Measurements from ENCODE around the gene METTL16. TPM values are rescaled to one million over a fixed set of nuclear protein-coding genes. Genes with fewer than 3 reads are reported as not detected.
"Not testable (repeated sequence)": the region's sequence is repeated elsewhere in the genome, so short reads cannot be mapped to it uniquely, and the experiment has no call there.

Gene METTL16
- total RNA-seq, 3 donors from 2014 or later = 69.7 to 73.9 (median 70.0) TPM

DNA sequence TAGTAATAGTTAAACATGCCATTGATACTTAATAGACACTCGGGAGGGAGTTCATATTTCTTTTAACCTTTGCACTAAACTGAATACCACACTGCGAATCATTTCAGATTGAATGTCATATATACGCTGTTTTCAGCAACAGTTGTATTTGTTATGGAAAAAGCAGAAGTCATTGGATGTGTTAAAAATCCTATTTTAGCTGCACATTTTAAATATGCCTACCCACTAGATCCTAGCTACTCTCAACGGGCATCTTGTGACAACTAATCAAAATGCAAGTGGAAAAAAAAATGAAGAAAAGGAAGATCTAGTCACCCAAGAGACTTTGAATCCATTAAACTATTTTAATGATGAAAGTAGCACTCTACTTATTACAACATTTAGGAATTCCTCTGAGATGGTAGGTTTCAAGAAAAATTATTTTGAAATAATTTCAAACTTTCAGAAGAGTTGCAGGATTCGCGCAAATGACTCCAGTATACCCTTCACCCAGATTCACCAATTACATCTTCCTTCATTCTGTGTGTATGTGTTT is 59.4 kb downstream of the METTL16 start:
- DNase-seq (no peak), ATAC-seq (no peak)
- H3K36me3 Mint-ChIP-seq (ENCODE audit: insufficient read depth) = peaks cover 7% of the 10 kb centered on the region
- no peak overlapping the region for H3K4me3 Mint-ChIP-seq
- no peaks in the 10 kb centered on the region for H3K9me3 Mint-ChIP-seq
- H3K4me1 Mint-ChIP-seq (ENCODE audit: low read depth) = peaks cover 8% of the 10 kb centered on the region
- no peaks in the 10 kb centered on the region for H3K27me3 Mint-ChIP-seq (ENCODE audit: low read depth)

GRCh38 chr17:2450016-2450650 is 61.6 kb downstream of the METTL16 start:
- Mint-ChIP-seq H3K27me3 (ENCODE audit: low read depth) (no peaks in the 10 kb centered on the region), H3K36me3 (ENCODE audit: insufficient read depth) (peaks cover 13% of the 10 kb centered on the region), H3K4me1 (ENCODE audit: low read depth) (peaks cover 8% of the 10 kb centered on the region), H3K9me3 (peaks cover 5% of the 10 kb centered on the region), H3K4me3 (no peak overlapping the region)
- ATAC-seq (no peak), DNase-seq (no peak)

DNA sequence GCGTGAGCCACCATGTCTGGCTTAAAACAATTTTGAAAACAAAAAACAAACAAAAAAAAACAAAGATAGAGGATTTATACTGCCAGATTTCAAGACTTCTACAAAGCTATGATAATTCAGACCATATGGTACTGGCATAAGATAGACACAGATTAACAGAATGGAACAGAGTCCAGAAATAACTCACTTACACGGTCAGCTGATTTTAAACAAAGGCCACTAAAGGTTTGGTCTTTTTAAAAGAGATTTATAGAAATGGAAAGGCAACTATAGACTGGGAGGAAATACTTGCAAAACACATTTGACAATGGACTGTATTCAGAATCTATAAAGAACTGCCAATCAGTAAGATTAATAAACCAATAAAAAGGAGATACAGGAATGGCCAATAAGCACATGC is 62.2 kb downstream of the METTL16 start:
- no peak for DNase-seq
- peaks cover 13% of the 10 kb centered on the region for H3K36me3 Mint-ChIP-seq (ENCODE audit: insufficient read depth)
- no peak overlapping the region for H3K4me3 Mint-ChIP-seq
- ATAC-seq = no peak
- H3K4me1 Mint-ChIP-seq (ENCODE audit: low read depth) = peaks cover 8% of the 10 kb centered on the region
- H3K9me3 Mint-ChIP-seq = peaks cover 5% of the 10 kb centered on the region
- no peaks in the 10 kb centered on the region for H3K27me3 Mint-ChIP-seq (ENCODE audit: low read depth)

DNA sequence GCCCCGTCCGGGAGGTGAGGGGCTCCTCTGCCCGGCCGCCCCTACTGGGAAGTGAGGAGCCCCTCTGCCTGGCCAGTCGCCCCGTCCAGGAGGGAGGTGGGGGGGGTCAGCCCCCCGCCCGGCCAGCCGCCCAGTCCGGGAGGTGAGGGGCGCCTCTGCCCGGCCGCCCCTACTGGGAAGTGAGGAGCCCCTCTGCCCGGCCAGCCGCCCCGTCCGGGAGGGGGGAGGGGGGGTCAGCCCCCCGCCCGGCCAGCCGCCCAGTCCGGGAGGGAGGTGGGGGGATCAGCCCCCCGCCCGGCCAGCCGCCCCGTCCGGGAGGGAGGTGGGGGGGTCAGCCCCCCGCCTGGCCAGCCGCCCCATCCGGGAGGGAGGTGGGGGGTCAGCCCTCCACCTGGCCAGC is 64.2 kb downstream of the METTL16 start:
- not testable (repeated sequence) for H3K4me3 Mint-ChIP-seq; DNase-seq; H3K27me3 Mint-ChIP-seq (ENCODE audit: low read depth); ATAC-seq; H3K4me1 Mint-ChIP-seq (ENCODE audit: low read depth); H3K9me3 Mint-ChIP-seq
- peaks cover 12% of the 10 kb centered on the region for H3K36me3 Mint-ChIP-seq (ENCODE audit: insufficient read depth)

DNA sequence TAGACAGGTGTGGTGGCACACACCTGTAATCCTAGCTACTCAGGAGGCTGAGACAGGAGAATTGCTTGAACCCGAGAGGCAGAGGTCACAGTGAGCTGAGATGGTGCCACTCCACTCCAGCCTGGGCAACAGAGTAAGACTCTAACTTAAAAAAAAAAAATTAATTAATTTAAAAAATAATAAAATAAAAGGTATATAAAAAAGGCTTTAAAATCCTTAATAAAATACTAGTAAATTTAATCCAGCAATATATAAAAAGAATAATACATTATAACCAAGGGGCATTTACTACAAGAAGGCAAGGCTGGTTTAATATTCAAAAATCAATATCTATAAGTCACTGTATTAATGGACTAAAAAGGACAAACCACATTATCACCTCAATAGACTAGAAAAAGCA is 66.0 kb downstream of the METTL16 start:
- Mint-ChIP-seq H3K36me3 (ENCODE audit: insufficient read depth) (peaks cover 21% of the 10 kb centered on the region), H3K27me3 (ENCODE audit: low read depth) (no peaks in the 10 kb centered on the region), H3K9me3 (peaks cover 5% of the 10 kb centered on the region), H3K4me3 (no peak overlapping the region), H3K4me1 (ENCODE audit: low read depth) (peaks cover 2% of the 10 kb centered on the region)
- ATAC-seq (no peak), DNase-seq (no peak)

GRCh38 chr17:2444382-2444781 is 67.3 kb downstream of the METTL16 start:
- Mint-ChIP-seq H3K27me3 (ENCODE audit: low read depth) (no peaks in the 10 kb centered on the region), H3K36me3 (ENCODE audit: insufficient read depth) (peaks cover 23% of the 10 kb centered on the region), H3K4me1 (ENCODE audit: low read depth) (peaks cover 2% of the 10 kb centered on the region), H3K4me3 (no peak overlapping the region), H3K9me3 (peaks cover 5% of the 10 kb centered on the region)
- DNase-seq = no peak
- ATAC-seq = no peak

DNA sequence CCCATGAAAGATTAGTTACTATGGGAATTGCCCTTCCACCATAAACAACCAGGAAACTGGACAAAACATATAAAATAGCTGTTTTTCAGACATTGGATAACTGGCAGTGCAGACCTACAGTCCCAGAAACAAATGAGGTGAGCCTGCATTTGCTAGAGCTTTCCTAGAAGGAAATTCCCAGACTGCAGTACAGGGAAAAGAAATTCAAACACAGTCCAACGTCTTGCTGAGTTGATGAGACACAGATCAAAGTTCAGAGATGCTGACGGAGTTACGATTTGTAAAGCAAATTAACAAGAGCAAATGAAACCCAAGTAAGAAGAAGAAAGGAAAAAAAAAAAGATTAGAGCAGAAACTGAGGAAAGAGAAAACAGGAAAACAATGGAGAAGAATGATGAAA is 69.5 kb downstream of the METTL16 start:
- H3K36me3 Mint-ChIP-seq (ENCODE audit: insufficient read depth) = peaks cover 28% of the 10 kb centered on the region
- H3K4me1 Mint-ChIP-seq (ENCODE audit: low read depth) = peaks cover 2% of the 10 kb centered on the region
- no peak for DNase-seq
- H3K4me3 Mint-ChIP-seq = no peak overlapping the region
- ATAC-seq = no peak
- H3K9me3 Mint-ChIP-seq = peaks cover 5% of the 10 kb centered on the region
- H3K27me3 Mint-ChIP-seq (ENCODE audit: low read depth) = no peaks in the 10 kb centered on the region

DNA sequence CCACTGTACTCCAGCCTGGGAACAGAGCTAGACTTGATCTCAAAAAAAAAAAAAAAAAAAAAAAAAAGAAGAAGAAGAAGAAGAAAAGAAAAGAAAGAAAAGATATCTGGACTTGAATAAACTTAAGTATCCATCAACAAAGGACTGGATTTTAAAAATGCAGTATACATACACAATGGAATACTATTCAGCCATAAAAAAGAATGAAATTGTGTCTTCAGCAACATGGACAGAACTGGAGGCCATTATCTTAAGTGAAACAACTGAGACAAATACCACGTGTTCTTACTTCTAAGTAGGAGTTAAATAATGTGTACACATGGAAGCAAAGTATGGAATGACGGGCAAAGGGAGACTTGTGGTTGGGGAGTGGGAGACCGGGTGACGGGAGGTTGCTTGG is 70.8 kb downstream of the METTL16 start:
- no peak for DNase-seq
- Mint-ChIP-seq H3K4me1 (ENCODE audit: low read depth) (peaks cover 2% of the 10 kb centered on the region), H3K36me3 (ENCODE audit: insufficient read depth) (peaks cover 33% of the 10 kb centered on the region), H3K27me3 (ENCODE audit: low read depth) (no peaks in the 10 kb centered on the region), H3K4me3 (no peak overlapping the region), H3K9me3 (peaks cover 2% of the 10 kb centered on the region)
- ATAC-seq = no peak

- not testable (repeated sequence) for H3K4me3 Mint-ChIP-seq; DNase-seq; ATAC-seq; H3K27me3 Mint-ChIP-seq (ENCODE audit: low read depth); H3K4me1 Mint-ChIP-seq (ENCODE audit: low read depth); H3K9me3 Mint-ChIP-seq
- peaks cover 33% of the 10 kb centered on the region for H3K36me3 Mint-ChIP-seq (ENCODE audit: insufficient read depth)
Observed at GRCh38 chr17:2439997-2440396, 71.7 kb downstream of the METTL16 start.

- H3K4me1 Mint-ChIP-seq (ENCODE audit: low read depth) = peaks cover 2% of the 10 kb centered on the region
- DNase-seq (no peak), ATAC-seq (no peak)
- H3K27me3 Mint-ChIP-seq (ENCODE audit: low read depth) = no peaks in the 10 kb centered on the region
- H3K4me3 Mint-ChIP-seq = no peak overlapping the region
- no peaks in the 10 kb centered on the region for H3K9me3 Mint-ChIP-seq
- peaks cover 33% of the 10 kb centered on the region for H3K36me3 Mint-ChIP-seq (ENCODE audit: insufficient read depth)
Observed at GRCh38 chr17:2438823-2439222, 72.9 kb downstream of the METTL16 start.

GRCh38 chr17:2436316-2436905 is 75.3 kb downstream of the METTL16 start:
- no peaks in the 10 kb centered on the region for H3K27me3 Mint-ChIP-seq (ENCODE audit: low read depth)
- no peaks in the 10 kb centered on the region for H3K4me1 Mint-ChIP-seq (ENCODE audit: low read depth)
- H3K36me3 Mint-ChIP-seq (ENCODE audit: insufficient read depth) = peaks cover 33% of the 10 kb centered on the region
- H3K4me3 Mint-ChIP-seq = no peak overlapping the region
- ATAC-seq (no peak), DNase-seq (no peak)
- H3K9me3 Mint-ChIP-seq = no peaks in the 10 kb centered on the region

GRCh38 chr17:2435862-2436261 is 75.8 kb downstream of the METTL16 start:
- Mint-ChIP-seq H3K9me3 (no peaks in the 10 kb centered on the region), H3K36me3 (ENCODE audit: insufficient read depth) (peaks cover 27% of the 10 kb centered on the region), H3K27me3 (ENCODE audit: low read depth) (no peaks in the 10 kb centered on the region), H3K4me1 (ENCODE audit: low read depth) (no peaks in the 10 kb centered on the region), H3K4me3 (no peak overlapping the region)
- no peak for DNase-seq
- no peak for ATAC-seq

GRCh38 chr17:2435181-2435741 is 76.4 kb downstream of the METTL16 start:
- Mint-ChIP-seq H3K4me3 (no peak overlapping the region), H3K27me3 (ENCODE audit: low read depth) (no peaks in the 10 kb centered on the region), H3K4me1 (ENCODE audit: low read depth) (no peaks in the 10 kb centered on the region), H3K9me3 (no peaks in the 10 kb centered on the region), H3K36me3 (ENCODE audit: insufficient read depth) (peaks cover 25% of the 10 kb centered on the region)
- ATAC-seq = no peak
- no peak for DNase-seq

GRCh38 chr17:2433696-2434095 is 78.0 kb downstream of the METTL16 start:
- Mint-ChIP-seq H3K36me3 (ENCODE audit: insufficient read depth) (peaks cover 25% of the 10 kb centered on the region), H3K9me3 (no peaks in the 10 kb centered on the region), H3K4me1 (ENCODE audit: low read depth) (no peaks in the 10 kb centered on the region), H3K27me3 (ENCODE audit: low read depth) (no peaks in the 10 kb centered on the region), H3K4me3 (no peak overlapping the region)
- ATAC-seq (no peak), DNase-seq (no peak)

- DNase-seq (no peak), ATAC-seq (no peak)
- Mint-ChIP-seq H3K4me3 (no peak overlapping the region), H3K27me3 (ENCODE audit: low read depth) (no peaks in the 10 kb centered on the region), H3K9me3 (no peaks in the 10 kb centered on the region), H3K4me1 (ENCODE audit: low read depth) (no peaks in the 10 kb centered on the region), H3K36me3 (ENCODE audit: insufficient read depth) (peaks cover 14% of the 10 kb centered on the region)
Observed at GRCh38 chr17:2427910-2428309, 83.8 kb downstream of the METTL16 start.

Measured in activated T-cell treated with anti-CD3 and anti-CD28 coated beads, Interleukin-2, amount 50 U/mL, for 4 hours (primary cell).